K562 (cell line): ENCODE results near the gene HCRTR1.

Source experiments
- ATF7 ChIP-seq: fragments of 450-650 bp; IDR thresholded peaks from 2 replicates; pipeline ENCODE4 v1.7.1; 2014; ENCODE audit warnings: mild to moderate bottlenecking, moderate library complexity
- CHCHD3 ChIP-seq: fragments of 250-450 bp; sonication (Bioruptor Pico); IDR thresholded peaks from 2 replicates; pipeline ENCODE4 v2.1.2; 2022; ENCODE audit warnings: mild to moderate bottlenecking
- EP300 ChIP-seq: IDR thresholded peaks from 2 replicates; pipeline ENCODE4 v1.6.1; 2012; ENCODE audit warnings: low read length, improper control_type of control experiment
- HDAC2 ChIP-seq: fragments of 450-650 bp; IDR thresholded peaks from 2 replicates; pipeline ENCODE4 v1.6.1; 2016; ENCODE audit warnings: mild to moderate bottlenecking
- SIN3A ChIP-seq, 2 experiments: fragments of 150-350 bp in 1 of 2; IDR thresholded peaks; 2 replicates each; pipeline ENCODE4 v1.6.1; 2011 to 2016; ENCODE audit warnings: borderline replicate concordance in 2 of 2, low read depth in 2 of 2, low read length in 2 of 2, mild to moderate bottlenecking in 2 of 2, moderate library complexity in 2 of 2; ENCODE audit not compliant: control insufficient read depth in 1 of 2
- SMARCB1 ChIP-seq: IDR thresholded peaks from 2 replicates; pipeline ENCODE4 v1.6.1; 2011; ENCODE audit warnings: improper control_type of control experiment, low read depth; ENCODE audit not compliant: insufficient read length
- TAF1 ChIP-seq: IDR thresholded peaks from 2 replicates; pipeline ENCODE4 v1.6.1; 2011; ENCODE audit warnings: mild to moderate bottlenecking, low read length, moderate library complexity; ENCODE audit not compliant: insufficient read depth, control insufficient read depth, severe bottlenecking; ENCODE audit errors: extremely low read depth
- TF ChIP-seq, protein P1 (sequence below), 3 experiments: IDR thresholded peaks in 2 of 3; conservative IDR thresholded peaks in 1 of 3; 2 replicates each; pipeline ENCODE4 v1.5.1; 2011 to 2012; ENCODE audit warnings: low read length in 3 of 3, mild to moderate bottlenecking in 3 of 3, control low read depth in 2 of 3, improper control_type of control experiment in 1 of 3, inconsistent platforms in 1 of 3, low read depth in 1 of 3, mixed read lengths in 1 of 3, moderate library complexity in 1 of 3; ENCODE audit not compliant: insufficient read depth in 2 of 3
- TF ChIP-seq, protein P2 (sequence below): fragments of 250-450 bp; sonication (Bioruptor Pico); IDR thresholded peaks from 2 replicates; pipeline ENCODE4 v1.8.0; 2021; ENCODE audit warnings: borderline replicate concordance, mild to moderate bottlenecking, moderate library complexity; ENCODE audit not compliant: poor library complexity, severe bottlenecking
- TF ChIP-seq, protein P3 (sequence below): sonication (generic); formaldehyde crosslinking; IDR thresholded peaks from 2 replicates; pipeline ENCODE4 v1.8.0; 2022; ENCODE audit warnings: mild to moderate bottlenecking, missing genetic modification reagents
- TF ChIP-seq, protein P4 (sequence below), 3 experiments: fragments of 200-800 bp in 1 of 3; sonication (Bioruptor generic) in 1 of 3; sonication (generic) in 1 of 3; formaldehyde crosslinking in 1 of 3; IDR thresholded peaks; 2 replicates each; pipeline versions ENCODE4 v1.6.1 to v1.8.0; 2016 to 2022; ENCODE audit warnings: mild to moderate bottlenecking in 2 of 3, missing compliant biosample characterization in 2 of 3, missing genetic modification characterization in 2 of 3, missing genetic modification reagents in 1 of 3

DNA sequence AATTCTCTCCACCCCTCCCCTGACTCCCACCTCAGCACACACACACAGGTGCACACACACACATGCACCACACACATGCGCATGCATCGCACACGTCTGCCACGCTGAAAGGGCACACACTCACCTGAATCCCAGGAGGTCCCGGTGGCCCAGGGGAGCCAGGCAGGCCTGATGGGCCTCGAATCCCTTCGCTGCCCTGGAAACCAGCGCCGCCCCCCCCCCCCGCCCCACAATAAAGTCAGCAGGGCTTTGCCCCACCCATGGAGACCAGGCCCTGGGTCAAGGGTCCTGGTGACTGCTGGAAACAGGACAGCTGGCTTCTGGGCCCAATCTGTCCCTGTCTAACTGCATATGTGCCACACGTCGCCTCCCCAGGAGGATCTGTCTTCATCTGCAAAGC lies 45.0 kb downstream of the HCRTR1 start:
- TF ChIP-seq, protein P1, sequence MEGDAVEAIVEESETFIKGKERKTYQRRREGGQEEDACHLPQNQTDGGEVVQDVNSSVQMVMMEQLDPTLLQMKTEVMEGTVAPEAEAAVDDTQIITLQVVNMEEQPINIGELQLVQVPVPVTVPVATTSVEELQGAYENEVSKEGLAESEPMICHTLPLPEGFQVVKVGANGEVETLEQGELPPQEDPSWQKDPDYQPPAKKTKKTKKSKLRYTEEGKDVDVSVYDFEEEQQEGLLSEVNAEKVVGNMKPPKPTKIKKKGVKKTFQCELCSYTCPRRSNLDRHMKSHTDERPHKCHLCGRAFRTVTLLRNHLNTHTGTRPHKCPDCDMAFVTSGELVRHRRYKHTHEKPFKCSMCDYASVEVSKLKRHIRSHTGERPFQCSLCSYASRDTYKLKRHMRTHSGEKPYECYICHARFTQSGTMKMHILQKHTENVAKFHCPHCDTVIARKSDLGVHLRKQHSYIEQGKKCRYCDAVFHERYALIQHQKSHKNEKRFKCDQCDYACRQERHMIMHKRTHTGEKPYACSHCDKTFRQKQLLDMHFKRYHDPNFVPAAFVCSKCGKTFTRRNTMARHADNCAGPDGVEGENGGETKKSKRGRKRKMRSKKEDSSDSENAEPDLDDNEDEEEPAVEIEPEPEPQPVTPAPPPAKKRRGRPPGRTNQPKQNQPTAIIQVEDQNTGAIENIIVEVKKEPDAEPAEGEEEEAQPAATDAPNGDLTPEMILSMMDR (IDR thresholded peaks at IDR 0.05 in 2 of 3, conservative IDR thresholded peaks at IDR 0.05 in 1 of 3; ENCODE audit: insufficient read depth in 2 of 3, low read depth in 1 of 3, low read length in 3 of 3), result no peak
- TF ChIP-seq SIN3A (IDR thresholded peaks at IDR 0.05; ENCODE audit: borderline replicate concordance in 2 of 2, control insufficient read depth in 1 of 2, low read depth in 2 of 2, low read length in 2 of 2) (no peak), SMARCB1 (no peak), EP300 (no peak), ATF7 (no peak), HDAC2 (no peak), CHCHD3 (no peak), TAF1 (no peak)
- TF ChIP-seq, protein P2, sequence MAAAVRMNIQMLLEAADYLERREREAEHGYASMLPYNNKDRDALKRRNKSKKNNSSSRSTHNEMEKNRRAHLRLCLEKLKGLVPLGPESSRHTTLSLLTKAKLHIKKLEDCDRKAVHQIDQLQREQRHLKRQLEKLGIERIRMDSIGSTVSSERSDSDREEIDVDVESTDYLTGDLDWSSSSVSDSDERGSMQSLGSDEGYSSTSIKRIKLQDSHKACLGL (CRISPR knock-in tag), result no peak
- TF ChIP-seq, protein P3, sequence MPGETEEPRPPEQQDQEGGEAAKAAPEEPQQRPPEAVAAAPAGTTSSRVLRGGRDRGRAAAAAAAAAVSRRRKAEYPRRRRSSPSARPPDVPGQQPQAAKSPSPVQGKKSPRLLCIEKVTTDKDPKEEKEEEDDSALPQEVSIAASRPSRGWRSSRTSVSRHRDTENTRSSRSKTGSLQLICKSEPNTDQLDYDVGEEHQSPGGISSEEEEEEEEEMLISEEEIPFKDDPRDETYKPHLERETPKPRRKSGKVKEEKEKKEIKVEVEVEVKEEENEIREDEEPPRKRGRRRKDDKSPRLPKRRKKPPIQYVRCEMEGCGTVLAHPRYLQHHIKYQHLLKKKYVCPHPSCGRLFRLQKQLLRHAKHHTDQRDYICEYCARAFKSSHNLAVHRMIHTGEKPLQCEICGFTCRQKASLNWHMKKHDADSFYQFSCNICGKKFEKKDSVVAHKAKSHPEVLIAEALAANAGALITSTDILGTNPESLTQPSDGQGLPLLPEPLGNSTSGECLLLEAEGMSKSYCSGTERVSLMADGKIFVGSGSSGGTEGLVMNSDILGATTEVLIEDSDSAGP (CRISPR knock-in tag), result no peak
- TF ChIP-seq, protein P4, sequence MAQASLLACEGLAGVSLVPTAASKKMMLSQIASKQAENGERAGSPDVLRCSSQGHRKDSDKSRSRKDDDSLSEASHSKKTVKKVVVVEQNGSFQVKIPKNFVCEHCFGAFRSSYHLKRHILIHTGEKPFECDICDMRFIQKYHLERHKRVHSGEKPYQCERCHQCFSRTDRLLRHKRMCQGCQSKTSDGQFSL (CRISPR knock-in tag; IDR thresholded peaks at IDR 0.05), result no peak
- TF ChIP-seq, protein P4 (tag; IDR thresholded peaks at IDR 0.05), result no peak
